MM.1S (cell line): ENCODE measurements around the gene HIPK2.

ENCODE experiments used
- CTCF ChIP-seq: fragments of 300-600 bp; sonication (generic); IDR thresholded peaks from 2 replicates; pipeline ENCODE4 v1.5.1; 2016; ENCODE audit warnings: antibody characterized with exemption, low read length, mixed read lengths
- EZH2 ChIP-seq: fragments of 300-600 bp; sonication (generic); optimal IDR thresholded peaks from 2 replicates; pipeline ENCODE3; 2017; ENCODE audit warnings: low read depth, mild to moderate bottlenecking, antibody characterized with exemption, low read length, mixed read lengths
- EZH2phosphoT487 ChIP-seq: fragments of 300-600 bp; sonication (generic); IDR thresholded peaks from 2 replicates; pipeline ENCODE4 v1.6.1; 2018; ENCODE audit warnings: antibody characterized with exemption, low read length

GRCh38 chr7:139735912-139736595, 41.7 kb downstream of the HIPK2 start:
- TF ChIP-seq EZH2phosphoT487 (no peak), EZH2 (no peak), CTCF (no peak)
